ENCODE measurements around the gene CCT2.

DNA sequence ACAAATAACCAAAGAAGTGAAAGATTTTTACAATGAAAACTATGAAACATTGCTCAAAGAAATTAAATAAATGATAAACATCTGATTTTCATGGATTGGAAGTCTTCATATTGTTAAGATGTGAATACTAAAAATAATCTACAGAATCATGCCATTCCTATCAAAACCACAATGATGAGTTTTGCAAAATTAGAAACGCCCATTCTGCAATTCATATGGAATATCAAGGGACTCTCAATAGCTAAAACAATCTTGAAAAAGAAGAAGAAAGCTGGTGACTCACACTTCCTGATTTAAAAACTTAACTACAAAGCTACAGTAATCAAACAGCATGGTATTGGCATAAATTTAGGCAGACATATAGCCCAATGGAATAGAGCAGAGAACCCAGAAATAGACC is 40.2 kb upstream of the CCT2 start:
- TF ChIP-seq, protein P1, sequence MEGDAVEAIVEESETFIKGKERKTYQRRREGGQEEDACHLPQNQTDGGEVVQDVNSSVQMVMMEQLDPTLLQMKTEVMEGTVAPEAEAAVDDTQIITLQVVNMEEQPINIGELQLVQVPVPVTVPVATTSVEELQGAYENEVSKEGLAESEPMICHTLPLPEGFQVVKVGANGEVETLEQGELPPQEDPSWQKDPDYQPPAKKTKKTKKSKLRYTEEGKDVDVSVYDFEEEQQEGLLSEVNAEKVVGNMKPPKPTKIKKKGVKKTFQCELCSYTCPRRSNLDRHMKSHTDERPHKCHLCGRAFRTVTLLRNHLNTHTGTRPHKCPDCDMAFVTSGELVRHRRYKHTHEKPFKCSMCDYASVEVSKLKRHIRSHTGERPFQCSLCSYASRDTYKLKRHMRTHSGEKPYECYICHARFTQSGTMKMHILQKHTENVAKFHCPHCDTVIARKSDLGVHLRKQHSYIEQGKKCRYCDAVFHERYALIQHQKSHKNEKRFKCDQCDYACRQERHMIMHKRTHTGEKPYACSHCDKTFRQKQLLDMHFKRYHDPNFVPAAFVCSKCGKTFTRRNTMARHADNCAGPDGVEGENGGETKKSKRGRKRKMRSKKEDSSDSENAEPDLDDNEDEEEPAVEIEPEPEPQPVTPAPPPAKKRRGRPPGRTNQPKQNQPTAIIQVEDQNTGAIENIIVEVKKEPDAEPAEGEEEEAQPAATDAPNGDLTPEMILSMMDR (IDR thresholded peaks at IDR 0.05 in 2 of 3, conservative IDR thresholded peaks at IDR 0.05 in 1 of 3; ENCODE audit: borderline replicate concordance in 1 of 3, insufficient read depth in 1 of 3, low read depth in 2 of 3, low read length in 2 of 3) = no peak
- TF ChIP-seq EZH2 (IDR thresholded peaks at IDR 0.05) = no peak
- TF ChIP-seq POLR2AphosphoS5 (IDR thresholded peaks at IDR 0.05; ENCODE audit: low read depth, low read length) = no peak
- TF ChIP-seq SIN3A (IDR thresholded peaks at IDR 0.05; ENCODE audit: low read depth) = no peak
- TF ChIP-seq POLR2A (IDR thresholded peaks at IDR 0.05; ENCODE audit: borderline replicate concordance, extremely low read depth, insufficient read depth, insufficient read length) = no peak
